Stimulated activated CD4-positive, alpha-beta T cell treated with anti-CD3 and anti-CD28 coated beads, Interleukin-4, amount 100 ng/mL, for 4 hours (primary cell): Measurements from ENCODE around the gene STKLD1.

Experiments
- DNase-seq, 2 experiments: peaks; one replicate each; pipeline ENCODE4 v3.0.0-alpha.2; 2020

STKLD1 gene

DNA sequence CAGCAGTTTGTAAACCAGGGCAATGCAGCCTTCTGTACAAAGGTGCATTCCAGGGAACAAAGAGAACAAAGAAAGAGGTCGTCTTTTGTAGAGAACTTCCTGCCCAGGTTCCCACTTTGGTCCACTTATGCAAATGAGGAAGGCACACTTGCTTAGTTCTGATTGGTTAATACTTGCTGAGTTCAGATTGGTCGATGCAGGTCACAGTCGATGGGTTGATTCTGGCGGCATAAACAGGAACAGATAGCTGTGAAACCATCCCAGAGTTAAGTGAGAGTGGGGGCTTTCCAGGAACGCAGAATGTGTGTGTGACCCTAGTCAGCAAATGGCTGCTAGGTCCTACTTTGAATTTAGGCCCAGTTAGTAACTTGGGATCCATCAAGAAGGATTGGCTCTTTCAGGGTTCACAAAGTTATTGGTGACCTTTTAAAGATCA lies 44.2 kb downstream of the STKLD1 start:
- no peak for DNase-seq

DNA sequence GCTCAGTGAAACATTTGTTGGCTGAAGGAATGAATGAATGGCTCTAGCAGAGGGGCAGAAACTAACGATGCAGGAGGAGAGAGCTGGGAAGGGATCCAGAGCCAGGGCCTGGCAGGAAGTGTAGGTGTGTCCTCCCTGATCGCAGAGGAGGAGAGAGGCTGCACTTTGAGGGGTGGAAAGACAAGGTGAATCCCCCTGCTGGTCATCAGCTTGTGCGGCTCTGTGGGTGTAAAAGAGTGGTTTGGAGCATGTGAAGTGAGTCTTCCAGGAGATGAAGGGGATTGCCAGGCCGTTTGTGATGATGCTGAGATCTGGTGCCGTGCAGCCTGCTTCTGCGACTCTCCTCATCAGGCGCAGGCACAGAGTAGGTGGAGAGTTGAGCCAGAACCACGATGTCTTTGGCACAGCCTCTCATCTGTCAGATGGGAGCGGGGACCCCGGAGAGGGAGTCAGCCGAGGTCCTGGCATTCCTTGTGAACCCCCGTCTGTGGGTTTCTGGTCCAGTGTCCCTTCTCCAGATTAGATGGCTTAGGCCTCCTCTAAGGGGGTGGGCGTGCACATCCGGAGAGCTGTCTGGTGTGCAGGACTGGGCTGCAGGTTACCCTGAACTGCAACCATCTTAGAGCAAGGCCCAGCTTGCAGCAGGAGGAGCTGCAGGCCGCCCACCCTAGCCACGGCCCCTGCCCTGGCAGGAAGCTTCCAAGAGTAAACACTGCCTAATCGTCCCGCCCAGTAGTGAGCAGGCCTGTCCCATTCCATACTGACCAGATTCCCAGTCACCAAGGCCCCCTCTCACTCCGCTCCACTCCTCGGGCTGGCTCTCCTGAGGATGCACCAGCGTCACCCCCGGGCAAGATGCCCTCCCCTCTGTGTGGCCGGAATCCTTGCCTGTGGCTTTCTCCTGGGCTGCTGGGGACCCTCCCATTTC lies 45.7 kb downstream of the STKLD1 start, which contains the start of gene ADAMTS13:
TSS of gene ADAMTS13 (plus strand) at position 753 of the 928 bp plus-strand sequence. CDS start at position 830, 77 bp downstream.
- no peak for DNase-seq

DNA sequence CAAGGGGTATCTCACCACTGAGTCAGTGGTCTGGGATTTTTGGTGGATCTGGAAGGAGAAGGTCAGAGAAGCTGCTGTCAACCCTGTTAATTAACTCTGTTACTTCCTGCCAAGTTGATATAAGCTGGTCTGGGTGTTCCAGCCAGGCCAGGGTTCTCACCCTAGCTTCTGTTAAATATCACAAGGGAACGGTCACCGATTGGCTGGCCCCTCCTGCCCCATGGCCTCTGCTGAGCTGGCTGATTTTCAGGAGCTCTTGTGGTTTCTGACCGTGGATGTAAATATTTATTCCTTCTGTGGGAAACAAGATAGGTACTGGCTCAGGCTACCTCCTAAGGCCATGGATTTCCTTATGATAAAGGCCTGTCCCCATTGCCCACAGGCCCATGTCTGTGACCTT lies 47.0 kb downstream of the STKLD1 start:
- no peak for DNase-seq

DNA sequence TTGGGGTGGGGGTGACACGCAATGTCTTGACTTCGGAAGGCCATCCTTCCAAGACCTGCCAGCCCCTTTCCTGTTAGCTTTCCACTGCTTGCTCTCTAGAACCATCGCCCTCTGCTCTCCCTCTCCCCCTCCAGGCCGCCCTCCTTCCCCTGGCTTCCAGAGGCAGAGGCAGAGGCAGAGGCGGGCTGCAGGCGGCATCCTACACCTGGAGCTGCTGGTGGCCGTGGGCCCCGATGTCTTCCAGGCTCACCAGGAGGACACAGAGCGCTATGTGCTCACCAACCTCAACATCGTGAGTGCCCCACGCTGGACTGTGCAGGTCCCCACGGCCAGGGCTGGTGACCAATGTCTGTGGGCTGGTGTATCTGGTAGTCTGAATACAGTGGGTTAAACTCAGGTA lies 48.0 kb downstream of the STKLD1 start:
- no peak for DNase-seq

DNA sequence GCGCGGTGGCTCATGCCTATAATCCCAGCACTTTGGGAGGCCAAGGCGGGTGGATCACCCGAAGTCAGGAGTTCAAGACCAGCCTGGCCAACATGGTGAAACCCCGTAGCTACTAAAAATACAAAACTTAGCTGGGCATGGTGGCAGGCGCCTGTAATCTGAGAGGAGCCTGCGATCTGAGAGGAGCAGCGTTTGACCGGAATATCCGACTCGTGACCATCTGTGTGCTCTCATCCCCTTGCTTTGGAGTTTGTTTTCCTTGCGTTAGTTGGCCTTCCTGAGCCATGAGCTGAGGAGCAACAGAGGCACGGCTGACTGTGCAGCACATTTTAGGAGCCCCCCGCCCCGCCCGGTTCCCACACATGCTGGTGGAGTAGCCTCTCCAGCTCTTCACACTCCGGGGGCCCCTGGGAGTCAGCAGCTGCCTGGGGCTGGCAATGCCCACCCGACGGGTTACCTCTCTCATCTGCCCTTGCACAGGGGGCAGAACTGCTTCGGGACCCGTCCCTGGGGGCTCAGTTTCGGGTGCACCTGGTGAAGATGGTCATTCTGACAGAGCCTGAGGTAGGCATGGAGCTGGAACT lies 49.0 kb downstream of the STKLD1 start:
- no peak for DNase-seq

DNA sequence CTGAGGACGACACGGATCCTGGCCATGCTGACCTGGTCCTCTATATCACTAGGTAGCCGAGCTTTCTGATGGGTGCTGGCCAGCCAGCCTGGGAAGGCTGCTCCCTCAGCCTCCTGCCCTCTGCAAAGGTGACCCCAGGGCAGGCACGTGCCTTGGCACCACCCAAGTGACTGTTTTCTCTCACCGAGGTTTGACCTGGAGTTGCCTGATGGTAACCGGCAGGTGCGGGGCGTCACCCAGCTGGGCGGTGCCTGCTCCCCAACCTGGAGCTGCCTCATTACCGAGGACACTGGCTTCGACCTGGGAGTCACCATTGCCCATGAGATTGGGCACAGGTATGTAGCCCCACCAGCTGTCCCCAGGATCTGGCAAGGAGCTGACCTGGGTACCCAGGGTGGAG lies 49.8 kb downstream of the STKLD1 start:
- DNase-seq: no peak

DNA sequence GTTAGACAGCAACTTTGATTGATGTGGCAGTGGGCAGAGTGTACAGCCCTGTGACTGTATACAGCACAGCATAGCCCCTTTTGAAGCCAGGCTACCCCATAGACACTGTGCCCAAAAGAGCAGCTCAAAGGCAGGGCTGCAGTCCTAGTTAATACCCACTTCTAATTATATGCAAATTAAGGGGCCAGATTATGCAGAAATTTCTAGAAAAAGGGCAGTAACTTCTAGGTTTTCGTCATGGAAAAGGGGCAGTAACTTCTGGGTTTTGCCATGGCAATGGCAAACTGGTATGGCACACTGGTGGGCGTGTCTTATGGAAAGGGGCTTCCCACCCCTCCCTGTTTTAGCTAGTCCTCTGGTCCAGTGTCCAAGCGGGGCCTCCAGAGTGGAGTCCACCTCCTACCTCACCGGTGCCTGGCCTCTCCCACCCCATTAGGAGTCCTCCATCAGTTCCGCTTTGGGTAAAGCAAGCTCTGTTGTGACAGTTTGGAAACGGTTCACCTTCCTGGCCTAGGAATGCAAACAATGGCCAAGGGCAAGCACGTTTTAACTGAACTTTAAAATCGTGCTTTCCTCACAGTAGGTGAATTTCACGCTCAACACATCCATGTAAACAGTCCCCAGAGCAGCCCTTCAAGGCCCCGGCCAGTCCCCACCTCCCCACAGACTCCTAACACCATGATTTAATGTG lies 51.6 kb downstream of the STKLD1 start:
- DNase-seq: no peak

DNA sequence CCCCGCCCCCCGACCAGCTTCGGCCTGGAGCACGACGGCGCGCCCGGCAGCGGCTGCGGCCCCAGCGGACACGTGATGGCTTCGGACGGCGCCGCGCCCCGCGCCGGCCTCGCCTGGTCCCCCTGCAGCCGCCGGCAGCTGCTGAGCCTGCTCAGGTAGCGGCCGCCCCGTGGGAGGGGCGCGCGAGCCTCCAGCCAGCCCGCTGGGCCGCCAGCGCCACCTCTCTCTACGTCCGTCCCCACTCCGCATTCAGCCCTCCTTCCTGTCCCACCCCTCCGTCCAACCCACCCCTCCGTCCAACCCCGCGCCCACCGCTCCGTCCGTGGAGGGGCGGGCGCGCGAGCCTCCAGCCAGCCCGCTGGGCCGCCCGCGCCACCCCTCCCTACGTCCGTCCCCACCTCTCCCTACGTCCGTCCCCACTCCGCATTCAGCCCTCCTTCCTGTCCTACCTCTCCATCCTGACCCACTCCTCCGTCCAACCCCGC lies 52.5 kb downstream of the STKLD1 start:
- no peak for DNase-seq

DNA sequence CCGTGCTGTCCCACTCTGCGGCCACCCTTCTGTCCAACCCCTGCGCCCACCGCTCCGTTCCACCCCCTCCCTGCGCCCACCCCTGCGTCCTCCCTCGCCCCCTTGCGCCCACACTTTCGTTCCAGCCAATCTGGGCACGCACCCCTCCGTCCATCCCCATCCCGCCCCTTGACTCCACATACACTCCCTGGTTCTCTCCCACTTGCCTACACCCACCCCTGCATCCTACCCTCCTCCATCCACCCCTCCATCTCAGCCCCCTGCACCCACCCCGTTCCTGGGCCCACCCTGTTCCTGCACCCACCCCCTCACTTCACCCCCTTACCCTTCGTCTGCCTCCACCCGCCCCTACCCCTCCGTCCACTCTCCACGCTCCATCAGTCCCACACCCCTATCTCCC lies 53.0 kb downstream of the STKLD1 start:
- DNase-seq: no peak

DNA sequence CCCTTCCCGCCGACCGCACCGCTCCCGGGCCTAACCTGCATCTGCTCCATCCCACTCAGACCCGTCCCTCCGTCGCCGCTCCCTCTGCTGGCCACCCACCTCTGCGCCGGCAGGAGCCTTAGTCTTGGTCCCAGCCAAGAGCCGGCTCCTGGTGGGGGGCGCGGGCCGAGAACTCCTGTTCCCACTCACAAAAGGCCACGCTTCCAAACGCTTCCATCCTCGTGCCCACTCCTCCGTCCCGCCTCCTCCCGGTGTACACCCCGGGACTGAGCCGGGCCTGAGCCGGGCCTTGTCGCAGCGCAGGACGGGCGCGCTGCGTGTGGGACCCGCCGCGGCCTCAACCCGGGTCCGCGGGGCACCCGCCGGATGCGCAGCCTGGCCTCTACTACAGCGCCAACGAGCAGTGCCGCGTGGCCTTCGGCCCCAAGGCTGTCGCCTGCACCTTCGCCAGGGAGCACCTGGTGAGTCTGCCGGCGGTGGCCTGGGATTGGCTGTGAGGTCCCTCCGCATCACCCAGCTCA lies 53.5 kb downstream of the STKLD1 start:
- peak in 1 of 2 experiments; percentile 20 for DNase-seq

DNA sequence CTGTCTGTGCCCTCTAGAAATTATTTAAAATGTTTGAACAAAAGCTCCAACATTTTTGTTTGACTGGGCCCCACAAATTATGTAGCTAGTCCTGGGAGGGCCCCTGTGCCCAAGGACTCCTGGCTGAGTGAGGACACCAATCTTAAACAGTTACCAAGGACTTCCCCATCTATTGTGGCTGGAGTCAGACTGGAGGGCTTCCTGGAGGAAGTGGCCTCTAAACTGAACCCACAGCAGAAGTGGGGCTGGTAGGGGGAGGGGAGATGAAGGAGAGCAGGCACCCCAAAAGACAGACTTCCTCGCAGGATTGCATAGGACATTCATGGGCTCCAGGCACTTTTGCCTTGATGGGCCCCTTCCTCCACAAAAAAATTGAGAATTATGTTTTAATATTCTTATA lies 54.1 kb downstream of the STKLD1 start:
- DNase-seq: no peak

DNA sequence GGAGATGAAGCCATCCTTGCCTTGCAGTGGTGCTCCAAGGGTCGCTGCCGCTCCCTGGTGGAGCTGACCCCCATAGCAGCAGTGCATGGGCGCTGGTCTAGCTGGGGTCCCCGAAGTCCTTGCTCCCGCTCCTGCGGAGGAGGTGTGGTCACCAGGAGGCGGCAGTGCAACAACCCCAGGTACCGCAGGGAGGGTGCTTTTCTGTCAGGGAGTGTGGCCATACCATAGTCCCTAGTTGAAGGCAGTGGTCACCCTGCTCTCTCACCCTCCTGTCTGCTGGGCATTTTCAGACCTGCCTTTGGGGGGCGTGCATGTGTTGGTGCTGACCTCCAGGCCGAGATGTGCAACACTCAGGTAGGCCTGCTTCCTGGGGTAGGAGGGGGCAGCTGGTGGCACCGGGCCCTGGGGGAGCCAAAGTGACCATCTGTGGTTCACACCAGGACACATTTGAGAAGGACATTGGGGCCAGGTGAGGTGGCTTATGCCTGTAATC lies 57.2 kb downstream of the STKLD1 start:
- DNase-seq: no peak

DNA sequence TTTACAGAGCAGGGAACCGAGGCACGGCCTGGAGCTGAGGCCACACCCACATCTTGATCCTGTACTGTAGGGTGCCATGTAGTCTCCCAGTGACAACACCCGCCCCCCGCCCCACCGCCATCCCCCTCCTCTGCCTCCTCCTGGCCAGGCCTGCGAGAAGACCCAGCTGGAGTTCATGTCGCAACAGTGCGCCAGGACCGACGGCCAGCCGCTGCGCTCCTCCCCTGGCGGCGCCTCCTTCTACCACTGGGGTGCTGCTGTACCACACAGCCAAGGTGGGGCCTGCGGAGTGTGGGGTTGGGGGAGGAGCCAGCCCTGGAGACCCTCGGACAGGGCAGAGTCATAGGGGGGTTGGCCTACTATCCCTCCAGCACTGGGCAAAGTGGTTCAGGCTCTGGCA lies 60.5 kb downstream of the STKLD1 start:
- no peak for DNase-seq

DNA sequence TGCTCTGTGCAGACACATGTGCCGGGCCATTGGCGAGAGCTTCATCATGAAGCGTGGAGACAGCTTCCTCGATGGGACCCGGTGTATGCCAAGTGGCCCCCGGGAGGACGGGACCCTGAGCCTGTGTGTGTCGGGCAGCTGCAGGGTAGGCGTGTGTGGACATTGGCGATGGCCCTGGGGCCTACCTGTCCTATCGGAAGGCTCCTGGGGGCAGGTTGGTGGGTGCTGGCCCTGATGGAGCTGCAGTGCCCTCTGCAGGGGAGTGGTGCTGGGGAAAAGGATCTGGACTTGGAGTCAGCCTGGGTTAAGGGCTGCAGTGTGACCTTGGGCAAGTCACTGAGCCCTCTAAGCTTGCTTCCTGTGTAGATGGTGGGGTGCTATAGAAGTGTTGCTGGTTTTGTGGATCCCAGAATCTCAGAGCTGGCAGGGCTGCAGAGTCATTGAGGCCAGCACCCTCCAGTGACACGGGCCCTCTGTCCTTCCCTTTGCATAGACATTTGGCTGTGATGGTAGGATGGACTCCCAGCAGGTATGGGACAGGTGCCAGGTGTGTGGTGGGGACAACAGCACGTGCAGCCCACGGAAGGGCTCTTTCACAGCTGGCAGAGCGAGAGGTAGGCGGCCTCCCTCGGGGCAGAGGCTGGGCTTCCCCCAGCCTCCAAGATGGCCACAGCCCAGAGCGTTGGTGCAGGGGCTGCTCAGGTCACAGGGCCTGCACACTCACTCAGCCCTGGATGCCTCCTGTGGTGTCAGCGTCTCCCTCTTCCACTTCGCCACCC lies 61.8 kb downstream of the STKLD1 start:
- no peak for DNase-seq

DNA sequence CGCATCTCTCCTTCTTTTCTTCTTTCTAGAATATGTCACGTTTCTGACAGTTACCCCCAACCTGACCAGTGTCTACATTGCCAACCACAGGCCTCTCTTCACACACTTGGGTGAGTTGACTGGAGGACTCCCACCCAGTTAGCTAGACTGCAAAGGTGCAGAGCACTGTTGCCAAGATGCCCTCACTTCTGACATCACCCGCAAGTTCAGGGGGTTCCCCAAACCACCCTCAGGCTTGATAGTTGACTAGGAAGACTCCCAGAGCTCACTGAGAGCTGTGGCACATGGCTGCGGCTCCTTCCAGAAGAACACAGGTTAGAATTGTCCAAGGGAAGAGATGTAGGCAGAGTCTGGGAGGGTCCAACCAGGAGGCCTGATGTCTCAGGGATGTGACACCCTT lies 63.2 kb downstream of the STKLD1 start:
- no peak for DNase-seq

DNA sequence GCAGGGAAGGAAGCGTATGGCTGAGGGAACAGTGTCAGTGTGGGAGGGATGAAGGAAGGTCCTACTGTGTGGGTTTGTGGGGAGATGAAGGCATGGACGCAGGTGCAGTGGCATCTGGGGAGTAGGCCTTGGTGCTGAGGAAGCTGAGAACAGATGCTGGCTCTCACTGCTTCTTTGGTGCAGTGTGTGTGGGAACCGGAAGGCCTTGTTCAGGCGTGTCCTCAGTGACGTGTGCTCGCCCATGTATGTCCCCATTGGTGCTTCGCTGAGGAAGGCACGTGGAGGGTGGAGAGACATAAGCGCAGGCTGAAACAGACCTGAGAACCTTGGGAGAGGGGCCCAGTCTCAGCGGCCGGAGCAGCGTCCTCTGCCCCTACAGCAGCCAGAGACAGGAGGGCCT lies 64.7 kb downstream of the STKLD1 start:
- no peak for DNase-seq

DNA sequence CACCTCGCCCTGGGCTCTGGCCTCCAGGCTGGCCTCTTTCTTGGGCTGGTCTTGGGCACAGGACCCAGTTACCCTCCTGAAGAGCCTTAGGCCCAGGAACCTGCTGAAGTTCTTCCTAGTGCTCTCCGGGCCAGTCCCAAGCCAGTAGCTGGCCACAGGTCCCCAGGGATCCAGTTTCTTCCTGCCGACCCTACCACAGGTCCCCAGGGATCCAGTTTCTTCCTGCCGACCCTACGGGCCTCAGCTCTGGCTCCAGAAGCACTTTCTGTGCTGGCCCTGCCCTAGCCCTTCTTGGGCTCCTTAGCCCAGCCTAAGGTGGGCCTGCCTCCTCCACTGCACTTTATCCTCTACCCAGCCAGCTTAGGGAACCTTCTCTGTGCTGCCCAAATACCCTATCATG lies 65.4 kb downstream of the STKLD1 start:
- DNase-seq: no peak

DNA sequence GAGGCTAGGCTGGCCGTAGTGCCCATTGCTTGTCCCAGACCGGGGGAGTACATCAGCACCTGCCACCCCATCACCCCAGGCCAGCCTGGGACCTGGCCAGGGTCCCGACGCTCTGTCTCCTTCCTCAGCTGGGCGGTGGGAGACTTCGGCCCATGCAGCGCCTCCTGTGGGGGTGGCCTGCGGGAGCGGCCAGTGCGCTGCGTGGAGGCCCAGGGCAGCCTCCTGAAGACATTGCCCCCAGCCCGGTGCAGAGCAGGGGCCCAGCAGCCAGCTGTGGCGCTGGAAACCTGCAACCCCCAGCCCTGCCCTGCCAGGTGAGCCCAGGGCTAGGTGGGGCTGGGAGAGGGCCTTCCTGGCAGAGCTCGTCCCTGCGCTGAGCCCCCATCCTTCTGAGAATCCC lies 67.1 kb downstream of the STKLD1 start:
- DNase-seq: no peak

DNA sequence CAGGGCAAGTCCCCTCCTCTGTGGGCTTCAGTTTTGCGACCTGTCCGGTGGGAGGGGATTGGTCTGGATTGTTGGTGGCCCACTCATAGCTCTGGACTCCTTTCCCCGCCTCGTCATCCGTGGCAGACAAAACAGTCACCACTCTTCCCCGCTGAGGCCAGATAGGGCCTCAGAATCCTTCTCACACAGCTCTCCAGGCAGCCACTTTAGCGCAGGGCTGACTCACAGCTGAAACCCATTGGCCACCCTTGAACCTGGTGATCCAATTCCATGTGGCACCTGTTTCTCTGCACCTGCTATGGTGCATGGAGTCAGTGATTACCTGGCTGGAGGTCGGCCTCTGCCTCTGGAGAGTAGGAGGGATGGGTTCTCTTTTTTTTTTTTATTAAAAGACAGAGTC lies 67.8 kb downstream of the STKLD1 start:
- DNase-seq: no peak

DNA sequence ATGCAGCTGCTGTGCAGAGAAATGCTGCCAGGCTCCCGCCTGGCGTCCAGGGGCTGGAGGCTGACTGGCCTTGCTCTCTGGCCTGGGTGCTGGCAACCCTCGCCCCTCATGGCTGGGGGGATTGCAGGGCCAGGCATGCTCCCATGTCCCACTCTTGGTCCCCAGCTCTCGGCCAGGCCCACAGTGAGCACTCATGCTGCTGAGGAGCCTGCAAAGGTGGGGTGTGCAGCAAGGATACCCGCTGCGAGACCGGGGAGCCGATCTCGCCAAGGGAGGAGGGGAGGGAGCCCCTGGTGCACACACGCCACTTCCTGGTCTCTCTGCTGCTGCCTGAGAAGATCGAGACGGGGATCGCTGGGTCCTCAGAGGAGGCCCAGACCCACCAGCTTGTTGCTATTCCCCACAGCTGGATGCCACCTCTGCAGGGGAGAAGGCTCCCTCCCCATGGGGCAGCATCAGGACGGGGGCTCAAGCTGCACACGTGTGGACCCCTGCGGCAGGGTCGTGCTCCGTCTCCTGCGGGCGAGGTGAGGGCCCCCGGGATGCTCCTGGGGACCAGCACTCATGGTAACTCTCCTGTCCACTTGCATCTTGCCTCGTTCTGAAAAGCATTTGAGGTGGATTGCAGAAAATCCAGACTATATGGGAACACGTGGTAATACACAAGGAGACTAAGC lies 69.3 kb downstream of the STKLD1 start:
- no peak for DNase-seq

DNA sequence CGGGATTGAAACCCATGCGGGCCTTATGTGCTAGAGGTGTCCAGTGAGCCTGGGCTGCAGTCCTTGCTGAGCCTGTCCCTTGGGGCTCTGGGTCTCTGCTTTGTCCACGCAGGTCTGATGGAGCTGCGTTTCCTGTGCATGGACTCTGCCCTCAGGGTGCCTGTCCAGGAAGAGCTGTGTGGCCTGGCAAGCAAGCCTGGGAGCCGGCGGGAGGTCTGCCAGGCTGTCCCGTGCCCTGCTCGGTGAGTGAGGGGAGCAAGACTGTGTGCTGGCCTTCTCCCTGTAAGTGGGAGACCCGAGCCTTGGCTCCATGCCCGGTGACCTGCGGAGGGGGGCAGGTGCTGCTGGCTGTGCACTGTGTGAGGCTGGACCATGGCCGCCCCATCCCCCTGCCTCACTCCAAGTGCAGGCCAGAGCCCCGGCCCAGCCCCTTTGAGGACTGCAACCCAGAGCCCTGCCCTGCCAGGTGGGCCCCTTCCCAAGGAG lies 72.4 kb downstream of the STKLD1 start:
- DNase-seq: no peak

DNA sequence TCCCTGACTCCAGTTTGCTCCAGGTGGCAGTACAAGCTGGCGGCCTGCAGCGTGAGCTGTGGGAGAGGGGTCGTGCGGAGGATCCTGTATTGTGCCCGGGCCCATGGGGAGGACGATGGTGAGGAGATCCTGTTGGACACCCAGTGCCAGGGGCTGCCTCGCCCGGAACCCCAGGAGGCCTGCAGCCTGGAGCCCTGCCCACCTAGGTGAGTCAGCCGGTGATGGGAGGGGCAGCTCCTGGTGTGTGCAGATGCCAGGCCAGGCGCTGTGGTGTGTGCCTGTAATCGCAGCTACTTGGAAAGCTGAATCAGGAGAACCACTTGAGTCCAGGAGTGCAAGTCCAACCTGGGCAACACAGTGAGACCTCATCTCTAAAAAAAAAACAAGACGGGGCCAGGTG lies 73.6 kb downstream of the STKLD1 start:
- no peak for DNase-seq
